Measurements from ENCODE around the gene PRR33.

DNA sequence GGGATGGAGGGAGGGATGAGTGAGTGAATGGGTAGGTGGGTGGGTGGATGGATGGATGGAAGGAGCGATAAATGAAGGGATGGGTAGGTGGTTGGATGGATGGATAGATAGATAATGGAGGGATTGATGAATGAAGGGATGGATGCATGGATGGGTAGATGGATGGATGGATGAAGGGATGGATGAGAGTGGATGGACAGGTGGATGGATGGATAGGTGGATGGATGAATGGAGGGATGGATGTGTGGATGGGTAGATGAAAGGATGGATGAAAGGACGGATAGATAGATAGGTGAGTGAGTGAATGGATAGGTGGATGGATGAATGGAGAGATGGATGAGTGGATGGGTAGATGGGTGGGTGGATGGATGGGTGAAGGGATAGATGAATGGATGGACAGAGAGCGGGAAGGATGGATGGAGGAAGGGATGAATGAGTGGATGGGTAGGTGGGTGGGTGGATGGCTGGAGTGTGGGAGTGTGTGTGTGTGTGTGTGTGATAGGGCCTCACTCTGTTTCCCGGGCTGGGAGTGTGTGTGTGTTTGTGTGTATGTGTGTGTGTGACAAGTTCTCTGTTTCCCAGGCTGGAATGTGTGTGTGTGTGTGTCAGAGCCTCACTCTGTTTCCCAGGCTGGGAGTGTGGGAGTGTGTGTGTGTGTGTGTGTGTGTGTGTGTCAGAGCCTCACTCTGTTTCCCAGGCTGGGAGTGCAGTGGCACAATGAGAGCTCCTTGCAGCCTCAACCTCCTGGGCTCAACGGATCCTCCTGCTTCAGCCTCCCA, 2.1 kb upstream of the PRR33 start:
- TF ChIP-seq, protein P1, sequence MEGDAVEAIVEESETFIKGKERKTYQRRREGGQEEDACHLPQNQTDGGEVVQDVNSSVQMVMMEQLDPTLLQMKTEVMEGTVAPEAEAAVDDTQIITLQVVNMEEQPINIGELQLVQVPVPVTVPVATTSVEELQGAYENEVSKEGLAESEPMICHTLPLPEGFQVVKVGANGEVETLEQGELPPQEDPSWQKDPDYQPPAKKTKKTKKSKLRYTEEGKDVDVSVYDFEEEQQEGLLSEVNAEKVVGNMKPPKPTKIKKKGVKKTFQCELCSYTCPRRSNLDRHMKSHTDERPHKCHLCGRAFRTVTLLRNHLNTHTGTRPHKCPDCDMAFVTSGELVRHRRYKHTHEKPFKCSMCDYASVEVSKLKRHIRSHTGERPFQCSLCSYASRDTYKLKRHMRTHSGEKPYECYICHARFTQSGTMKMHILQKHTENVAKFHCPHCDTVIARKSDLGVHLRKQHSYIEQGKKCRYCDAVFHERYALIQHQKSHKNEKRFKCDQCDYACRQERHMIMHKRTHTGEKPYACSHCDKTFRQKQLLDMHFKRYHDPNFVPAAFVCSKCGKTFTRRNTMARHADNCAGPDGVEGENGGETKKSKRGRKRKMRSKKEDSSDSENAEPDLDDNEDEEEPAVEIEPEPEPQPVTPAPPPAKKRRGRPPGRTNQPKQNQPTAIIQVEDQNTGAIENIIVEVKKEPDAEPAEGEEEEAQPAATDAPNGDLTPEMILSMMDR (IDR thresholded peaks at IDR 0.05 in 2 of 3, conservative IDR thresholded peaks at IDR 0.05 in 1 of 3; ENCODE audit: borderline replicate concordance in 1 of 3, insufficient read depth in 1 of 3, low read depth in 2 of 3, low read length in 2 of 3), result no peak
- TF ChIP-seq MAX (IDR thresholded peaks at IDR 0.05) (no peak), EZH2 (IDR thresholded peaks at IDR 0.05) (no peak), EZH2phosphoT487 (IDR thresholded peaks at IDR 0.05; ENCODE audit: borderline replicate concordance) (no peak), POLR2A (IDR thresholded peaks at IDR 0.05; ENCODE audit: borderline replicate concordance, extremely low read depth, insufficient read depth, insufficient read length) (no peak), CBX3 (IDR thresholded peaks at IDR 0.05; ENCODE audit: low read depth) (no peak), SP1 (IDR thresholded peaks at IDR 0.05; ENCODE audit: low read depth) (no peak), EGR1 (IDR thresholded peaks at IDR 0.05; ENCODE audit: low read depth) (no peak), SIN3A (IDR thresholded peaks at IDR 0.05; ENCODE audit: low read depth) (no peak), JUND (IDR thresholded peaks at IDR 0.05) (no peak), POLR2AphosphoS5 (IDR thresholded peaks at IDR 0.05; ENCODE audit: low read depth, low read length) (no peak), YY1 (IDR thresholded peaks at IDR 0.05; ENCODE audit: extremely low read depth, insufficient replicate concordance, low read depth, low read length) (no peak), TCF7L2 (IDR thresholded peaks at IDR 0.05; ENCODE audit: borderline replicate concordance, extremely low read depth, insufficient read depth, insufficient read length) (no peak), REST (IDR thresholded peaks at IDR 0.05; ENCODE audit: low read depth) (no peak)
